IMR-90 (cell line): ENCODE results near the gene BATF. TPM values are rescaled to one million over a fixed set of nuclear protein-coding genes. Genes with fewer than 3 reads are reported as not detected.
A peak's percentile ranks its signal among the peaks of the same experiment; 100 is the strongest.

Experiments
- ATAC-seq: fragments of 200-7000 bp; cut with Tn5 transposase; 2 replicates; pipeline ENCODE4 v1.9.1; 2020; ENCODE audit warnings: low read depth, mild to moderate bottlenecking, moderate library complexity
- BruUV-seq: library from RNA; stranded (reverse); fragments of 400-500 nt; replicated peaks from 2 replicates; lab custom pipeline; 2021; lab: Mats Ljungman, UMichigan
- CTCF ChIA-PET: fragments of 300-600 bp; formaldehyde crosslinking; extraction: SDS; loops from one replicate; lab custom pipeline; 2021; ENCODE audit warnings: antibody characterized with exemption; lab: Yijun Ruan, JAX
- POLR2A ChIA-PET: fragments of 300-600 bp; sonication (Branson Sonifier 250); formaldehyde crosslinking; loops from one replicate; lab custom pipeline; 2022; ENCODE audit warnings: antibody characterized with exemption; ENCODE audit not compliant: unreplicated experiment; lab: Charles Lee
- DNase-seq: peaks from one replicate; pipeline ENCODE4 v3.0.0; 2013
- H2AFZ ChIP-seq: replicated peaks from 2 replicates; pipeline ENCODE3; 2013; ENCODE audit warnings: low read length, mild to moderate bottlenecking; ENCODE audit not compliant: poor library complexity
- H2AK5ac ChIP-seq: 2 replicates; pipeline ENCODE4 v1.6.1; 2013; ENCODE audit warnings: low read depth, low read length, inconsistent platforms
- H2AK9ac ChIP-seq: replicated peaks from 2 replicates; pipeline ENCODE3; 2013; ENCODE audit warnings: mild to moderate bottlenecking, low read depth, low read length, moderate library complexity; ENCODE audit not compliant: poor library complexity
- H2BK120ac ChIP-seq: 2 replicates; pipeline ENCODE4 v1.6.1; 2013; ENCODE audit warnings: low read depth, low read length, inconsistent platforms
- H2BK15ac ChIP-seq: 3 replicates; pipeline ENCODE4 v1.6.1; 2013; ENCODE audit warnings: low read depth, low read length, inconsistent platforms
- H2BK20ac ChIP-seq: 2 replicates; pipeline ENCODE4 v1.6.1; 2013; ENCODE audit warnings: low read depth, mild to moderate bottlenecking, inconsistent platforms, low read length, moderate library complexity
- H2BK5ac ChIP-seq: 2 replicates; pipeline ENCODE4 v1.6.1; 2013; ENCODE audit warnings: mild to moderate bottlenecking, low read depth, low read length, inconsistent platforms; ENCODE audit not compliant: poor library complexity, severe bottlenecking
- H3K14ac ChIP-seq: replicated peaks from 2 replicates; pipeline ENCODE4 v1.6.1; 2013; ENCODE audit warnings: low read depth, low read length, inconsistent platforms
- H3K18ac ChIP-seq: 2 replicates; pipeline ENCODE4 v1.6.1; 2013; ENCODE audit warnings: low read depth, low read length, control low read depth
- H3K23ac ChIP-seq: 2 replicates; pipeline ENCODE4 v1.6.1; 2013; ENCODE audit warnings: low read depth, low read length, inconsistent platforms
- H3K27ac ChIP-seq: 2 replicates; pipeline ENCODE4 v1.5.1; 2013; ENCODE audit warnings: mild to moderate bottlenecking, control low read depth, low read length; ENCODE audit not compliant: insufficient read depth
- H3K27me3 ChIP-seq: 2 replicates; pipeline ENCODE4 v1.6.1; 2013; ENCODE audit warnings: low read length; ENCODE audit not compliant: control insufficient read depth, insufficient read depth
- H3K36me3 ChIP-seq: 2 replicates; pipeline ENCODE4 v1.6.1; 2013; ENCODE audit warnings: low read length, mixed read lengths; ENCODE audit not compliant: control insufficient read depth, insufficient read depth
- H3K4ac ChIP-seq: 2 replicates; pipeline ENCODE4 v1.6.1; 2013; ENCODE audit warnings: low read depth, low read length, inconsistent platforms
- H3K4me1 ChIP-seq: 2 replicates; pipeline ENCODE4 v1.6.1; 2013; ENCODE audit warnings: low read length, mixed read lengths; ENCODE audit not compliant: control insufficient read depth, insufficient read depth
- H3K4me2 ChIP-seq: 2 replicates; pipeline ENCODE4 v1.6.1; 2013; ENCODE audit warnings: low read depth, mild to moderate bottlenecking, control low read depth, low read length, moderate library complexity
- H3K4me3 ChIP-seq: 2 replicates; pipeline ENCODE4 v1.5.1; 2013; ENCODE audit warnings: low read depth, mild to moderate bottlenecking, control low read depth, low read length, moderate library complexity; ENCODE audit not compliant: insufficient read depth
- H3K56ac ChIP-seq: 2 replicates; pipeline ENCODE4 v1.6.1; 2013; ENCODE audit warnings: low read length, inconsistent platforms; ENCODE audit not compliant: insufficient read depth; ENCODE audit errors: extremely low read depth
- H3K79me1 ChIP-seq, 2 experiments: 2 replicates each; pipeline ENCODE4 v1.6.1; 2013; ENCODE audit warnings: low read length in 2 of 2, inconsistent platforms in 1 of 2, low read depth in 1 of 2
- H3K9ac ChIP-seq: 2 replicates; pipeline ENCODE4 v1.6.1; 2013; ENCODE audit warnings: low read depth, low read length, control low read depth
- H3K9me1 ChIP-seq: 2 replicates; pipeline ENCODE4 v1.6.1; 2013; ENCODE audit warnings: low read length, inconsistent platforms; ENCODE audit not compliant: insufficient read depth
- H3K9me3 ChIP-seq: 2 replicates; pipeline ENCODE4 v1.6.1; 2013; ENCODE audit warnings: low read length; ENCODE audit not compliant: control insufficient read depth, insufficient read depth
- H4K20me1 ChIP-seq: 2 replicates; pipeline ENCODE4 v1.6.1; 2013; ENCODE audit warnings: low read length, inconsistent platforms; ENCODE audit not compliant: insufficient read depth
- H4K5ac ChIP-seq: 2 replicates; pipeline ENCODE4 v1.6.1; 2013; ENCODE audit warnings: mild to moderate bottlenecking, low read depth, low read length, control low read depth
- H4K8ac ChIP-seq, 2 experiments: 2 replicates each; pipeline ENCODE4 v1.6.1; 2013; ENCODE audit warnings: low read depth in 2 of 2, low read length in 2 of 2, control low read depth in 1 of 2, inconsistent platforms in 1 of 2
- H4K91ac ChIP-seq: 2 replicates; pipeline ENCODE4 v1.6.1; 2013; ENCODE audit warnings: low read depth, low read length, inconsistent platforms; ENCODE audit not compliant: insufficient read depth
- CEBPB ChIP-seq: IDR thresholded peaks from 2 replicates; pipeline ENCODE4 v1.6.1; 2012; ENCODE audit warnings: low read depth, low read length, improper control_type of control experiment
- FOS ChIP-seq: fragments of 150-350 bp; IDR thresholded peaks from 2 replicates; pipeline ENCODE4 v1.6.1; 2016; ENCODE audit warnings: low read depth, low read length
- MAFK ChIP-seq: IDR thresholded peaks from 2 replicates; pipeline ENCODE4 v1.6.1; 2012; ENCODE audit warnings: low read depth, low read length, improper control_type of control experiment
- MAZ ChIP-seq: IDR thresholded peaks from 2 replicates; pipeline ENCODE4 v1.6.1; 2012; ENCODE audit warnings: low read depth, mild to moderate bottlenecking, low read length, improper control_type of control experiment, moderate library complexity, borderline replicate concordance
- NFE2L2 ChIP-seq: fragments of 150-350 bp; IDR thresholded peaks from 2 replicates; pipeline ENCODE4 v1.6.1; 2016; ENCODE audit warnings: low read depth, mild to moderate bottlenecking, low read length
- POLR2A ChIP-seq: IDR thresholded peaks from 2 replicates; pipeline ENCODE4 v1.6.1; 2012; ENCODE audit warnings: mild to moderate bottlenecking, low read depth, low read length
- RAD21 ChIP-seq: IDR thresholded peaks from 2 replicates; pipeline ENCODE4 v1.6.1; 2012; ENCODE audit warnings: low read length, improper control_type of control experiment
- RCOR1 ChIP-seq: IDR thresholded peaks from 2 replicates; pipeline ENCODE4 v1.6.1; 2012; ENCODE audit warnings: mild to moderate bottlenecking, low read length, improper control_type of control experiment; ENCODE audit not compliant: insufficient replicate concordance
- RFX5 ChIP-seq: IDR thresholded peaks from 2 replicates; pipeline ENCODE4 v1.8.0; 2012; ENCODE audit warnings: low read depth, mild to moderate bottlenecking, low read length, moderate library complexity
- SMC3 ChIP-seq: fragments of 150-350 bp; IDR thresholded peaks from 2 replicates; pipeline ENCODE4 v1.6.1; 2016; ENCODE audit warnings: low read depth, mild to moderate bottlenecking, antibody characterized with exemption, low read length, moderate library complexity
- WGBS, 2 experiments: methylation state at CpG; one replicate each; pipeline versions ENCODE4 v1.1.5 to v1.1.7; 2013; ENCODE audit warnings: missing lambda C conversion rate in 2 of 2; ENCODE audit not compliant: insufficient read length in 1 of 2; ENCODE audit errors: extremely low coverage in 2 of 2; 5-methylcytosine and 5-hydroxymethylcytosine counted together
- dilution Hi-C: fragments of 300-500 bp; cut with HindIII; formaldehyde crosslinking; loops from one replicate; pipeline ENCODE4 v1.14.3; 2018; ENCODE audit warnings: low sequenced_read_pairs; ENCODE audit not compliant: unreplicated experiment
- in situ Hi-C: fragments of 300-500 bp; cut with MboI; formaldehyde crosslinking; loops from 3 replicates; pipeline ENCODE4 v1.14.3; 2019; ENCODE audit warnings: low sequenced_read_pairs, inconsistent platforms, mixed read lengths
- intact Hi-C: fragments of 100-400 bp; cut with micrococcal nuclease; formaldehyde crosslinking; loops from 2 replicates; pipeline ENCODE4 v1.10.0; 2022
- polyA plus RNA-seq, 3 experiments: library from polyadenylated mRNA; depleted of rRNA; stranded (reverse); fragments of >200 nt; gene quantifications; 2 replicates each; pipeline ENCODE4 v1.2.3, GENCODE V29; 2012; ENCODE audit warnings: low replicate concordance in 1 of 3
- total RNA-seq: library from RNA; depleted of rRNA; stranded (reverse); fragments of >200 nt; gene quantifications from 2 replicates; pipeline ENCODE4 v1.2.3, GENCODE V29; 2012
- TF ChIP-seq, protein P1 (sequence below): fragments of 150-350 bp; IDR thresholded peaks from 2 replicates; pipeline ENCODE4 v1.6.1; 2017; ENCODE audit warnings: mild to moderate bottlenecking, antibody characterized with exemption, low read length, low read depth
- TF ChIP-seq, protein P2 (sequence below): conservative IDR thresholded peaks from 2 replicates; pipeline ENCODE4 v1.5.1; 2012; ENCODE audit warnings: mild to moderate bottlenecking, low read depth, low read length, improper control_type of control experiment
- TF ChIP-seq, protein P3 (sequence below): fragments of 150-350 bp; IDR thresholded peaks from 2 replicates; pipeline ENCODE4 v1.6.1; 2016; ENCODE audit warnings: low read depth, mild to moderate bottlenecking, low read length, moderate library complexity, borderline replicate concordance

The BATF gene
- total and polyA plus RNA-seq, 2 of the 4 experiments (the other 2 are of a cell fraction): not detected

DNA sequence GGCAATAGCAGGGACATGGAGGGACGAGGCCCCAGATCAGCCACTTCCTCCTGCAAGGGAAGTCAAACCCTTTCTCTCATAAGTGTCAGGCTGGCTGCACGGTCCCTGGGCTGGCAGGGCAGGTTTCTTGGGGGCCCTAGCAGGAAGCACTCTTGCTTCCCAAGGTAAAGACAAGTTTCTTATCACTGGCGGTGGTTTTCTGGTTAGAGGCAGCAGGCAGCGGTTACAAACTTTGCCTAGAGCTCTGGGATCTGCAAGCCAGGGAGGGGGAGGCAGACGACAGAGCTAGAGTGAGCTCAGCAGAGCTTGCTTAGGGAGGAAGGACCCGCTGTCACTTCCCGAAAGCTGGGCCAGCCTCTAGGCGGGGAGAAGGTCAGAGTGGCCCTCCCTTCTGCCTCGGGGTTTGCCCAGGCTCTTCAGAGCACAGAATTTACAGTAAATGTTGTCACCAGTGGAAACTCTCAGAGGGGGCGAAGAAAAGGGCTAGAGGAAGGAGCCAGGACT is 20.4 kb downstream of the BATF start:
- WGBS, 2 experiments: 23% methylated on average over 5 of the region's 10 CpGs; no CpG with 5 or more reads in 1 of the 2 experiments
- no peak for DNase-seq
- CTCF ChIA-PET: no interaction called here

More for the DNA sequence above, 20.4 kb downstream of the BATF start:
- Histone ChIP-seq H3K4ac (no peak overlapping the region), H2AFZ (peak overlapping the region; percentile 56), H3K9me3 (no peaks in the 10 kb centered on the region), H3K23ac (no peak overlapping the region), H2BK20ac (no peak overlapping the region), H3K9me1 (no peaks in the 10 kb centered on the region), H3K27ac (no peak overlapping the region), H3K18ac (no peak overlapping the region), H3K9ac (no peak overlapping the region), H4K8ac (no peak overlapping the region), H3K79me1 (no peaks in the 10 kb centered on the region), H3K27me3 (peaks cover 9% of the 10 kb centered on the region), H2BK15ac (no peak overlapping the region), H3K4me1 (no peaks in the 10 kb centered on the region; the same call in 1 of the 2 replicates), H4K91ac (no peak overlapping the region), H3K56ac (no peak overlapping the region), H4K20me1 (no peaks in the 10 kb centered on the region), H3K14ac (no peak overlapping the region), H2AK9ac (no peak overlapping the region), H3K4me3 (no peak overlapping the region), H2BK120ac (no peak overlapping the region), H4K5ac (no peak overlapping the region), H3K4me2 (no peak overlapping the region), H2BK5ac (no peak overlapping the region), H3K36me3 (no peaks in the 10 kb centered on the region), H2AK5ac (no peak overlapping the region)
- in situ Hi-C loops (no loop called here), intact Hi-C loops (no loop called here), dilution Hi-C loops (no loop called here)
- TF ChIP-seq RFX5 (no peak), POLR2A (no peak), FOS (no peak), MAFK (no peak), CEBPB (no peak), NFE2L2 (no peak), SMC3 (no peak), MAZ (no peak), RAD21 (no peak), RCOR1 (no peak)
- TF ChIP-seq, protein P1, sequence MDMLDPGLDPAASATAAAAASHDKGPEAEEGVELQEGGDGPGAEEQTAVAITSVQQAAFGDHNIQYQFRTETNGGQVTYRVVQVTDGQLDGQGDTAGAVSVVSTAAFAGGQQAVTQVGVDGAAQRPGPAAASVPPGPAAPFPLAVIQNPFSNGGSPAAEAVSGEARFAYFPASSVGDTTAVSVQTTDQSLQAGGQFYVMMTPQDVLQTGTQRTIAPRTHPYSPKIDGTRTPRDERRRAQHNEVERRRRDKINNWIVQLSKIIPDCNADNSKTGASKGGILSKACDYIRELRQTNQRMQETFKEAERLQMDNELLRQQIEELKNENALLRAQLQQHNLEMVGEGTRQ: no peak
- TF ChIP-seq, protein P2, sequence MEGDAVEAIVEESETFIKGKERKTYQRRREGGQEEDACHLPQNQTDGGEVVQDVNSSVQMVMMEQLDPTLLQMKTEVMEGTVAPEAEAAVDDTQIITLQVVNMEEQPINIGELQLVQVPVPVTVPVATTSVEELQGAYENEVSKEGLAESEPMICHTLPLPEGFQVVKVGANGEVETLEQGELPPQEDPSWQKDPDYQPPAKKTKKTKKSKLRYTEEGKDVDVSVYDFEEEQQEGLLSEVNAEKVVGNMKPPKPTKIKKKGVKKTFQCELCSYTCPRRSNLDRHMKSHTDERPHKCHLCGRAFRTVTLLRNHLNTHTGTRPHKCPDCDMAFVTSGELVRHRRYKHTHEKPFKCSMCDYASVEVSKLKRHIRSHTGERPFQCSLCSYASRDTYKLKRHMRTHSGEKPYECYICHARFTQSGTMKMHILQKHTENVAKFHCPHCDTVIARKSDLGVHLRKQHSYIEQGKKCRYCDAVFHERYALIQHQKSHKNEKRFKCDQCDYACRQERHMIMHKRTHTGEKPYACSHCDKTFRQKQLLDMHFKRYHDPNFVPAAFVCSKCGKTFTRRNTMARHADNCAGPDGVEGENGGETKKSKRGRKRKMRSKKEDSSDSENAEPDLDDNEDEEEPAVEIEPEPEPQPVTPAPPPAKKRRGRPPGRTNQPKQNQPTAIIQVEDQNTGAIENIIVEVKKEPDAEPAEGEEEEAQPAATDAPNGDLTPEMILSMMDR: no peak
- TF ChIP-seq, protein P3, sequence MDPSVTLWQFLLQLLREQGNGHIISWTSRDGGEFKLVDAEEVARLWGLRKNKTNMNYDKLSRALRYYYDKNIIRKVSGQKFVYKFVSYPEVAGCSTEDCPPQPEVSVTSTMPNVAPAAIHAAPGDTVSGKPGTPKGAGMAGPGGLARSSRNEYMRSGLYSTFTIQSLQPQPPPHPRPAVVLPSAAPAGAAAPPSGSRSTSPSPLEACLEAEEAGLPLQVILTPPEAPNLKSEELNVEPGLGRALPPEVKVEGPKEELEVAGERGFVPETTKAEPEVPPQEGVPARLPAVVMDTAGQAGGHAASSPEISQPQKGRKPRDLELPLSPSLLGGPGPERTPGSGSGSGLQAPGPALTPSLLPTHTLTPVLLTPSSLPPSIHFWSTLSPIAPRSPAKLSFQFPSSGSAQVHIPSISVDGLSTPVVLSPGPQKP: no peak
- BruUV-seq: no TSS peak
- POLR2A ChIA-PET: no interaction called here
- peak; percentile 70 for ATAC-seq
